K562 (cell line): ENCODE results near the gene ARID4B. TPM values are rescaled to one million over a fixed set of nuclear protein-coding genes. Genes with fewer than 3 reads are reported as not detected.

Experiments
- CBFA2T2 ChIP-seq: fragments of 450-650 bp; conservative IDR thresholded peaks from 2 replicates; pipeline ENCODE4 v1.6.1; 2017; ENCODE audit warnings: mild to moderate bottlenecking
- DIDO1 ChIP-seq: fragments of 450-650 bp; IDR thresholded peaks from 2 replicates; pipeline ENCODE4 v1.6.1; 2016; ENCODE audit warnings: low read depth, missing biosample characterization, missing genetic modification characterization
- GABPA ChIP-seq: fragments of 200-800 bp; sonication (Bioruptor generic); conservative IDR thresholded peaks from 2 replicates; pipeline ENCODE4 v1.6.1; 2016; ENCODE audit warnings: low read depth, missing genetic modification characterization, missing compliant biosample characterization
- GTF2A2 ChIP-seq: IDR thresholded peaks from 2 replicates; pipeline ENCODE4 v1.6.1; 2016; ENCODE audit warnings: mild to moderate bottlenecking, missing genetic modification characterization, missing compliant biosample characterization
- HMG20A ChIP-seq: fragments of 450-650 bp; formaldehyde crosslinking; conservative IDR thresholded peaks from 2 replicates; pipeline ENCODE4 v1.4.0; 2020; ENCODE audit warnings: mild to moderate bottlenecking, mixed read lengths
- KDM4B ChIP-seq, 2 experiments: fragments of 450-650 bp in 1 of 2; sonication (generic) in 1 of 2; IDR thresholded peaks; 2 replicates each; pipeline ENCODE4 v1.6.1; 2016 to 2017; ENCODE audit warnings: borderline replicate concordance in 2 of 2, antibody characterized with exemption in 1 of 2, low read depth in 1 of 2, mild to moderate bottlenecking in 1 of 2
- KHSRP ChIP-seq: fragments of 450-650 bp; IDR thresholded peaks from 2 replicates; pipeline ENCODE4 v1.6.1; 2017
- MCM7 ChIP-seq, 2 experiments: fragments of 450-650 bp; IDR thresholded peaks; 2 replicates each; pipeline ENCODE4 v1.6.1; 2016 to 2018
- NFXL1 ChIP-seq: fragments of 450-650 bp; formaldehyde crosslinking; IDR thresholded peaks from 2 replicates; pipeline ENCODE4 v1.4.0; 2021; ENCODE audit warnings: mild to moderate bottlenecking
- SFPQ ChIP-seq: fragments of 200-400 bp; formaldehyde crosslinking; IDR thresholded peaks from 2 replicates; pipeline ENCODE4 v1.6.1; 2017; ENCODE audit warnings: mild to moderate bottlenecking, low read depth, low read length, moderate library complexity
- ZBTB5 ChIP-seq: fragments of 450-650 bp; IDR thresholded peaks from 2 replicates; pipeline ENCODE4 v1.6.1; 2017; ENCODE audit warnings: antibody characterized with exemption
- ZNF445 ChIP-seq: fragments of 250-450 bp; sonication (Bioruptor Pico); IDR thresholded peaks from 2 replicates; pipeline ENCODE4 v1.4.0; 2020; ENCODE audit warnings: low read depth, mild to moderate bottlenecking, moderate library complexity
- ZNF507 ChIP-seq: conservative IDR thresholded peaks from 2 replicates; pipeline ENCODE4 v1.6.1; 2017; ENCODE audit warnings: missing genetic modification characterization, missing compliant biosample characterization
- ZNF655 ChIP-seq: fragments of 250-450 bp; sonication (Bioruptor Pico); IDR thresholded peaks from 2 replicates; pipeline ENCODE4 v1.5.0; 2021
- polyA plus RNA-seq, 8 experiments: library from polyadenylated mRNA; depleted of rRNA in 4 of 8; stranded (reverse) in 5 of 8; unstranded in 3 of 8; fragments of >200 nt; fragmentation: Nextera tagmentation in 2 of 8; fragmentation: Illumina TruSeq in 1 of 8; extraction: Ambion mirVana in 2 of 8; extraction: Trizol in 1 of 8; gene quantifications; 2 replicates each; pipeline versions ENCODE4 v1.2.1 to v1.2.3, GENCODE V29; 2011 to 2014; ENCODE audit warnings: inconsistent platforms in 1 of 8, missing spikeins in 1 of 8
- total RNA-seq, 7 experiments: library from RNA; depleted of rRNA in 6 of 7; stranded (reverse); fragments of >200 nt in 6 of 7; fragmentation: Illumina TruSeq in 2 of 7; extraction: Trizol in 2 of 7; gene quantifications; 2 replicates each; pipeline versions ENCODE4 v1.2.1 to v1.2.3, GENCODE V29; 2011 to 2021; ENCODE audit warnings: low replicate concordance in 1 of 7
- TF ChIP-seq, protein P1 (sequence below), 2 experiments: fragments of 450-650 bp; conservative IDR thresholded peaks; 2 replicates each; pipeline ENCODE4 v1.6.1; 2017; ENCODE audit warnings: mild to moderate bottlenecking in 2 of 2, moderate library complexity in 2 of 2
- TF ChIP-seq, protein P2 (sequence below), 2 experiments: IDR thresholded peaks; 2 replicates each; pipeline ENCODE4 v1.6.1; 2012; ENCODE audit warnings: improper control_type of control experiment in 2 of 2, low read depth in 2 of 2, low read length in 2 of 2, borderline replicate concordance in 1 of 2

The ARID4B gene
- total and polyA plus RNA-seq, 9 of the 15 experiments (the other 6 are each of a cell fraction or from before 2014, with no cell fraction given) = 8.4 to 38.9 (median 18.5) TPM

DNA sequence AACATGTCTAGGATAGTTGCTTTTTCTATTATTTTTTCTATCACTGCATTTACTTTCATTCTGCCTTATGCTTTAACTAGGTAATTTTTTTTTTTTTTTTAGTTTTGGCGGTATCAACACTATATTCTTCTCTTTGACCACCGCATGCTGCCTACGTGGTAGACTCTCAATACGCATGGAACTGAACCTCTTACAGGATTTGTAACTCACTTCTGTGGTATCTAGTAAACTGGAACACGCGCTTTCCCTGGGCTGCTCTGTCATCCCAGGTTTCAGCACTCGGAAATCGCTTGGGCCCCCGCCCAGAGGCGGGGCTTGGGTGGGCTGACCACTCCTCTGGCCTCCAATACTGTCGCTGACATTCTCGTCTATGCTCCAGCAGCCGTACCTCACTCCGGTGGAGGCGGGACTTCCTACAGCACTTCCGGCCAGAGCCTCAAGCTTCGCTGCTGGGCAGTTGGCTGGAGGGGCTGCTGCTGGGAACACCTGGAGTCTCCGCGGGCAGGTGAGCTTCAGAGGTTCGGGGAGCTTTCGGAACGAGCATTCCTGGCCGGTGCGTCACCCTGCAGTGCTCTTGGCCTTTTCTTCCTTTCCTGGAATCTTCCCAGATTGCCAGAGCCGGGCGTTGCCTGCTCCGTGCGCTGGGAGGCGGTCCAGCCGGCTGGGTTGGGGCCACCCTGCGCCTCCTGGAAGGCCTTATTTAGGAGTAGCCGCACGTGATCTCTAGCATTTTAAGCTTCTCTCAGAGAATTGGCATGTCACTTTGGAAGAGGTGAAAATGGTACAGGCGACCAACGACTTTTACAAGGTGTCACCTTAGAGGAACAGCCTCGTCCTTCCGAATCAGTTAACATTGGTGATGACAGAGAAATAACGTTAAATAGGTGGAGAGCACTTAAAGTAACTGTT lies 39.3 kb upstream of the ARID4B start, which contains the start of gene TBCE (continued):
- TF ChIP-seq, protein P1, sequence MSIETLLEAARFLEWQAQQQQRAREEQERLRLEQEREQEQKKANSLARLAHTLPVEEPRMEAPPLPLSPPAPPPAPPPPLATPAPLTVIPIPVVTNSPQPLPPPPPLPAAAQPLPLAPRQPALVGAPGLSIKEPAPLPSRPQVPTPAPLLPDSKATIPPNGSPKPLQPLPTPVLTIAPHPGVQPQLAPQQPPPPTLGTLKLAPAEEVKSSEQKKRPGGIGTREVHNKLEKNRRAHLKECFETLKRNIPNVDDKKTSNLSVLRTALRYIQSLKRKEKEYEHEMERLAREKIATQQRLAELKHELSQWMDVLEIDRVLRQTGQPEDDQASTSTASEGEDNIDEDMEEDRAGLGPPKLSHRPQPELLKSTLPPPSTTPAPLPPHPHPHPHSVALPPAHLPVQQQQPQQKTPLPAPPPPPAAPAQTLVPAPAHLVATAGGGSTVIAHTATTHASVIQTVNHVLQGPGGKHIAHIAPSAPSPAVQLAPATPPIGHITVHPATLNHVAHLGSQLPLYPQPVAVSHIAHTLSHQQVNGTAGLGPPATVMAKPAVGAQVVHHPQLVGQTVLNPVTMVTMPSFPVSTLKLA (conservative IDR thresholded peaks at IDR 0.05) = peak; percentile 90 to 94
- no peak for TF ChIP-seq GTF2A2 (tag)
- no peak for TF ChIP-seq KHSRP
- no peak for TF ChIP-seq ZNF445 (CRISPR knock-in tag)
- no peak for TF ChIP-seq NFXL1 (CRISPR knock-in tag)
- no peak for TF ChIP-seq MCM7 (IDR thresholded peaks at IDR 0.05)
- no peak for TF ChIP-seq KDM4B (IDR thresholded peaks at IDR 0.05; ENCODE audit: borderline replicate concordance in 2 of 2, low read depth in 1 of 2)
- no peak for TF ChIP-seq HMG20A
- TF ChIP-seq SFPQ = no peak
- no peak for TF ChIP-seq ZBTB5
- TF ChIP-seq, protein P2, sequence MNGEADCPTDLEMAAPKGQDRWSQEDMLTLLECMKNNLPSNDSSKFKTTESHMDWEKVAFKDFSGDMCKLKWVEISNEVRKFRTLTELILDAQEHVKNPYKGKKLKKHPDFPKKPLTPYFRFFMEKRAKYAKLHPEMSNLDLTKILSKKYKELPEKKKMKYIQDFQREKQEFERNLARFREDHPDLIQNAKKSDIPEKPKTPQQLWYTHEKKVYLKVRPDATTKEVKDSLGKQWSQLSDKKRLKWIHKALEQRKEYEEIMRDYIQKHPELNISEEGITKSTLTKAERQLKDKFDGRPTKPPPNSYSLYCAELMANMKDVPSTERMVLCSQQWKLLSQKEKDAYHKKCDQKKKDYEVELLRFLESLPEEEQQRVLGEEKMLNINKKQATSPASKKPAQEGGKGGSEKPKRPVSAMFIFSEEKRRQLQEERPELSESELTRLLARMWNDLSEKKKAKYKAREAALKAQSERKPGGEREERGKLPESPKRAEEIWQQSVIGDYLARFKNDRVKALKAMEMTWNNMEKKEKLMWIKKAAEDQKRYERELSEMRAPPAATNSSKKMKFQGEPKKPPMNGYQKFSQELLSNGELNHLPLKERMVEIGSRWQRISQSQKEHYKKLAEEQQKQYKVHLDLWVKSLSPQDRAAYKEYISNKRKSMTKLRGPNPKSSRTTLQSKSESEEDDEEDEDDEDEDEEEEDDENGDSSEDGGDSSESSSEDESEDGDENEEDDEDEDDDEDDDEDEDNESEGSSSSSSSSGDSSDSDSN (IDR thresholded peaks at IDR 0.05; ENCODE audit: borderline replicate concordance in 1 of 2, low read depth in 2 of 2, low read length in 2 of 2) = peak; percentile 70 to 90; a peak in 3 of 4 replicates
- TF ChIP-seq ZNF655 (CRISPR knock-in tag) = no peak
- peak; percentile 51 for TF ChIP-seq CBFA2T2
- TF ChIP-seq GABPA = peak; percentile 96
- no peak for TF ChIP-seq ZNF507 (tag)
- TF ChIP-seq DIDO1 (tag) = peak; percentile 80
